Endodermal cell (in vitro differentiated cells): ENCODE measurements around the gene NAA60. TPM values are rescaled to one million over a fixed set of nuclear protein-coding genes. Genes with fewer than 3 reads are reported as not detected.

Experiments used
- DNase-seq: peaks from one replicate; pipeline ENCODE4 v3.0.0-alpha.2; 2017
- H3K27ac ChIP-seq: 2 replicates; pipeline ENCODE4 v1.5.1; 2013; ENCODE audit warnings: mild to moderate bottlenecking, low read depth, low read length, moderate library complexity
- H3K27me3 ChIP-seq: 2 replicates; pipeline ENCODE4 v1.6.1; 2013; ENCODE audit warnings: mild to moderate bottlenecking, low read length, moderate library complexity; ENCODE audit not compliant: insufficient read depth, control insufficient read depth, poor library complexity, severe bottlenecking
- H3K36me3 ChIP-seq: 2 replicates; pipeline ENCODE4 v1.7.0; 2013; ENCODE audit warnings: mild to moderate bottlenecking, low read length, moderate library complexity; ENCODE audit not compliant: control insufficient read depth, insufficient read depth
- H3K4me1 ChIP-seq: one replicate; pipeline ENCODE4 v1.7.0; 2013; ENCODE audit warnings: low read length; ENCODE audit not compliant: control insufficient read depth, insufficient read depth
- H3K4me3 ChIP-seq: 2 replicates; pipeline ENCODE4 v1.5.1; 2013; ENCODE audit warnings: mild to moderate bottlenecking, low read length, moderate library complexity
- H3K9ac ChIP-seq: 2 replicates; pipeline ENCODE4 v1.6.1; 2013; ENCODE audit warnings: mild to moderate bottlenecking, low read length, moderate library complexity; ENCODE audit not compliant: poor library complexity, severe bottlenecking; ENCODE audit errors: extremely low read depth
- H3K9me3 ChIP-seq: 2 replicates; pipeline ENCODE4 v1.6.1; 2013; ENCODE audit warnings: mild to moderate bottlenecking, low read length, moderate library complexity; ENCODE audit not compliant: control insufficient read depth
- H3K27ac Mint-ChIP-seq: 2 replicates; pipeline ENCODE4 v1.8.0; 2020; ENCODE audit warnings: mixed read lengths
- H3K27me3 Mint-ChIP-seq: 2 replicates; pipeline ENCODE4 v1.8.0; 2021; ENCODE audit warnings: mild to moderate bottlenecking, mixed read lengths; ENCODE audit not compliant: insufficient read depth
- H3K36me3 Mint-ChIP-seq: 2 replicates; pipeline ENCODE4 v1.8.0; 2020; ENCODE audit warnings: low read depth, mixed read lengths
- H3K4me1 Mint-ChIP-seq: 2 replicates; pipeline ENCODE4 v1.8.0; 2020; ENCODE audit warnings: mixed read lengths
- H3K4me3 Mint-ChIP-seq: 2 replicates; pipeline ENCODE4 v1.8.0; 2020; ENCODE audit warnings: mild to moderate bottlenecking, moderate library complexity, mixed read lengths
- H3K9me3 Mint-ChIP-seq: 2 replicates; pipeline ENCODE4 v1.8.0; 2020; ENCODE audit warnings: mild to moderate bottlenecking, mixed read lengths
- WGBS, 2 experiments: methylation state at CpG; one replicate each; pipeline versions ENCODE4 v1.1.5 to v1.1.7; 2013; ENCODE audit warnings: missing lambda C conversion rate in 2 of 2, mixed read lengths in 1 of 2; ENCODE audit not compliant: insufficient coverage in 1 of 2, insufficient read length in 1 of 2; 5-methylcytosine and 5-hydroxymethylcytosine counted together
- total RNA-seq, 2 donors: library from RNA; stranded (reverse); fragmentation: NEBNext Ultra II Directional in 1 of 2; extraction: Animal tissue kit (Norgen Biotek cat#: 25700) in 1 of 2; gene quantifications; 2 replicates in 1 of 2; 3 replicates in 1 of 2; pipeline ENCODE4 v1.2.1, GENCODE V29; 2021
- TF ChIP-seq, protein P1 (sequence below): fragments of 200-600 bp; sonication (generic); conservative IDR thresholded peaks from 2 replicates; pipeline ENCODE4 v1.5.0; 2021; ENCODE audit warnings: antibody characterized with exemption, mild to moderate bottlenecking

Gene NAA60
- total RNA-seq, 2 donors from 2014 or later, result 54.5 to 61.8 TPM

DNA sequence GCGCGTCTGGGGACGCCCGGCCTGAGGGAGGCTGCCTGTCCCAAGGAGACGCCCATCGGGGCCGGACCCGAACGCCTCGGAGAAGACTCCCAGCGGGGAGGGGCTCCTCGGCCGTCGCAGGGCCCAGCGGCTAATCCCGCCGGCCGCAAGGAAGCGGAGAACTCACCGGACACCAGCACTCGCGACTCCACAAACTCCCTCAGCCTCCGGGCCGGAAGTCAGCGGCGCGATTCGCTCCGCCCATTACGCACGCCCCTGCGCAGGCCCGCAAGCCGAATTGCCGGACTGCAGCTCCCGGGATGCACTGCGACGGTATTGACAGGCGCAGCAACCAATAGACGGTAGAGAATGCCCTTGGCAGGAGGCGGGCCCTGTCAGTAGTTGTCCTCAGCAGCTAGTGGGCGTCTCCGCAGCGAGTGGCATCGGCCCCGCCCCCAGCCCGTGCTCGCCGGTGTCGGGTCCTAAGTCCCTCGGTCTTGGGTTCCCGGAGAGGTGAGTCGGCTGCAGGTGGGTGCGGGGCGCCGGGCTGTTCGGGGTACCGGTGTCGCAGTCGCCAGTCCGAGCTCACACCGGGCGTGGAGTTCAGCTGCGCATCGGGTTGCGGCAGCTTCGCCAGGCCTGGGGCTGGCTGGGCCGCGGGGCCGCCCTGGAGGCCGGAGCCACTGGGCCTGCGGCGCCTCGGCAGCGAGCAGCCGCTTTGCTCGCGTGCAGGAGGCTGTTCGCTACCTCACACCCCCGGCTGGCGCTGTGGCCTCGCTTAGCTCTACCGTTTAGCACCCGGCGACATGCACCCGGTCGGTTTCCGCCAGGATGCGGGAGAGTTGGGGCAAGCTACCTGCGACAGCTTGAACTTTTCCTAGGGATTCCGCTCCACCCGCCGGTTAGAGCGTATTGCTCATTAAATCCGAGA is 42.4 kb upstream of the NAA60 start, which contains the start of the genes ZNF174 and ZSCAN32:
Gene ZNF174, plus strand, starts transcription at position 437 of the 910 bp plus-strand sequence. CDS start 790 bp downstream, outside the sequence.
Gene ZSCAN32, minus strand, starts transcription at position 226 of the 910 bp plus-strand sequence. CDS start 3,447 bp downstream, outside the sequence.
- peaks cover 2% of the 10 kb centered on the region for H3K27me3 Mint-ChIP-seq
- peak within 1 kb of the TSS; percentile 2 for H3K27ac ChIP-seq
- H3K9me3 Mint-ChIP-seq, result peaks cover 40% of the 10 kb centered on the region
- WGBS, 2 experiments, result 0% methylated on average over 38 to 95 of the region's 95 CpGs
- H3K4me3 ChIP-seq, result peak within 1 kb of the TSS; percentile 98
- no peaks in the 10 kb centered on the region for H3K4me1 ChIP-seq
- peak within 1 kb of the TSS; percentile 75 for H3K9ac ChIP-seq
- TF ChIP-seq, protein P1, sequence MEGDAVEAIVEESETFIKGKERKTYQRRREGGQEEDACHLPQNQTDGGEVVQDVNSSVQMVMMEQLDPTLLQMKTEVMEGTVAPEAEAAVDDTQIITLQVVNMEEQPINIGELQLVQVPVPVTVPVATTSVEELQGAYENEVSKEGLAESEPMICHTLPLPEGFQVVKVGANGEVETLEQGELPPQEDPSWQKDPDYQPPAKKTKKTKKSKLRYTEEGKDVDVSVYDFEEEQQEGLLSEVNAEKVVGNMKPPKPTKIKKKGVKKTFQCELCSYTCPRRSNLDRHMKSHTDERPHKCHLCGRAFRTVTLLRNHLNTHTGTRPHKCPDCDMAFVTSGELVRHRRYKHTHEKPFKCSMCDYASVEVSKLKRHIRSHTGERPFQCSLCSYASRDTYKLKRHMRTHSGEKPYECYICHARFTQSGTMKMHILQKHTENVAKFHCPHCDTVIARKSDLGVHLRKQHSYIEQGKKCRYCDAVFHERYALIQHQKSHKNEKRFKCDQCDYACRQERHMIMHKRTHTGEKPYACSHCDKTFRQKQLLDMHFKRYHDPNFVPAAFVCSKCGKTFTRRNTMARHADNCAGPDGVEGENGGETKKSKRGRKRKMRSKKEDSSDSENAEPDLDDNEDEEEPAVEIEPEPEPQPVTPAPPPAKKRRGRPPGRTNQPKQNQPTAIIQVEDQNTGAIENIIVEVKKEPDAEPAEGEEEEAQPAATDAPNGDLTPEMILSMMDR, result no peak
- H3K36me3 ChIP-seq, result peaks cover 54% of the 10 kb centered on the region
- peaks cover 46% of the 10 kb centered on the region for H3K9me3 ChIP-seq
- no peaks in the 10 kb centered on the region for H3K27me3 ChIP-seq
- peaks cover 5% of the 10 kb centered on the region for H3K4me1 Mint-ChIP-seq
- H3K4me3 Mint-ChIP-seq, result peak within 1 kb of the TSS; percentile 84
- H3K27ac Mint-ChIP-seq, result peak within 1 kb of the TSS; percentile 90
- DNase-seq, result peak; percentile 100
- H3K36me3 Mint-ChIP-seq, result peaks cover 61% of the 10 kb centered on the region

DNA sequence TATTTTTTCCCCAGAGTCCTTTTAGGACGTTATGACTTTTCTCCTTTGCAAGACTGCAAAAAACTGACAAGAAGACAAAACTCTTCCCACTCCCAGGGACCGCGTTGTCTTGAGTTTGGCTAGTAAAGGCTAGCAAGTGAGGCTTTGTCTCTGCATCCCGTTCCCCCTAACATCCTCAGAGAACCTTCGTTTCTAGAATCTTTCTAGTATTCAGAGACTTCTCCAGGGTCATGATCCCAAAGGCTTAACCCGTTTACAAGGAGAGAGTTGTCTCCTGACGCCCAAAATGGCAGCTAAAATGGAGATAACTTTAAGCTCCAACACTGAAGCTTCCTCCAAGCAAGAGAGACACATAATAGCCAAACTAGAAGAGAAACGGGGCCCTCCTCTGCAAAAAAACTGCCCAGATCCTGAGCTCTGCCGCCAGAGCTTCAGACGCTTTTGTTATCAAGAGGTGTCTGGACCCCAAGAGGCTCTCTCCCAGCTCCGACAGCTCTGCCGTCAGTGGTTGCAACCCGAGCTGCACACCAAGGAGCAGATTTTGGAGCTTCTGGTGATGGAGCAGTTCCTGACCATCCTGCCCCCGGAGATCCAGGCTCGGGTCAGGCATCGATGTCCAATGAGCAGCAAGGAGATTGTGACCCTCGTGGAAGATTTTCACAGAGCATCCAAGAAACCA is 41.6 kb upstream of the NAA60 start:
- peaks cover 61% of the 10 kb centered on the region for H3K36me3 Mint-ChIP-seq
- peaks cover 48% of the 10 kb centered on the region for H3K9me3 Mint-ChIP-seq
- H3K9me3 ChIP-seq, result peaks cover 54% of the 10 kb centered on the region
- H3K27ac ChIP-seq, result peak overlapping the region; percentile 2
- peak overlapping the region; percentile 98 for H3K4me3 ChIP-seq
- 28 to 29% methylated on average over 10 to 17 of the region's 17 CpGs for WGBS, 2 experiments
- peaks cover 5% of the 10 kb centered on the region for H3K4me1 Mint-ChIP-seq
- H3K27me3 ChIP-seq, result no peaks in the 10 kb centered on the region
- peak; percentile 61 for DNase-seq
- peak overlapping the region; percentile 71 for H3K9ac ChIP-seq
- no peaks in the 10 kb centered on the region for H3K4me1 ChIP-seq
- TF ChIP-seq, protein P1, result no peak
- peak overlapping the region; percentile 90 for H3K27ac Mint-ChIP-seq
- H3K27me3 Mint-ChIP-seq, result peaks cover 2% of the 10 kb centered on the region
- H3K4me3 Mint-ChIP-seq, result peak overlapping the region; percentile 84
- peaks cover 54% of the 10 kb centered on the region for H3K36me3 ChIP-seq

DNA sequence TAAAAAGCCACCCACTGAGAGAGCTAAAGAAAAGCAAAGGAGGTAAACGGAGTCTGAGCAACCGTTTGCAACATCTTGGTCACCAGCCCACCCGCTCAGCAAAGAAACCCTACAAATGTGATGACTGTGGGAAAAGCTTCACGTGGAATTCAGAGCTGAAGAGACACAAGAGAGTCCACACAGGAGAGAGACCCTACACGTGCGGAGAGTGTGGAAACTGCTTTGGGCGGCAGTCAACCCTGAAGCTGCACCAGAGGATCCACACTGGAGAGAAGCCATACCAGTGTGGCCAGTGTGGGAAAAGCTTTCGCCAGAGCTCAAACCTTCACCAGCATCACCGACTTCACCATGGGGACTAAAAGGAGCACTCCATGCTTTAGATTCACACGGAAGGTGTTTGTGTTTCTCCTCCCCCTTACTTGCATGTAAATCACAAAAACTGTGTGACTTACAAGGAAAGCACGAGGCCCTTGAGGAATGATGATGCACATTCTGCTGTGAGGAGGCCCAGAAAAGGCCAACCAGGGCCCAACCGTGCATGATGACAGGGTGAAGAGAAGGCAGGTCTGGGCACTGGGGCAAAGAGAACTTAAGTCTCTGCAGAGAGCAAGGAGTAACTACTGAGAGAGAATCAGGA is 34.8 kb upstream of the NAA60 start:
- 91 to 93% methylated on average over 9 to 12 of the region's 12 CpGs for WGBS, 2 experiments
- Histone ChIP-seq H3K4me3 (peak overlapping the region; percentile 69), H3K27me3 (no peaks in the 10 kb centered on the region), H3K36me3 (peaks cover 64% of the 10 kb centered on the region), H3K9ac (no peak overlapping the region), H3K27ac (no peak overlapping the region), H3K9me3 (peaks cover 79% of the 10 kb centered on the region), H3K4me1 (no peaks in the 10 kb centered on the region)
- TF ChIP-seq, protein P1, result no peak
- no peak overlapping the region for H3K27ac Mint-ChIP-seq
- H3K9me3 Mint-ChIP-seq, result peaks cover 94% of the 10 kb centered on the region
- H3K4me1 Mint-ChIP-seq, result no peaks in the 10 kb centered on the region
- H3K27me3 Mint-ChIP-seq, result peaks cover 6% of the 10 kb centered on the region
- H3K4me3 Mint-ChIP-seq, result no peak overlapping the region
- DNase-seq, result no peak
- H3K36me3 Mint-ChIP-seq, result peaks cover 78% of the 10 kb centered on the region
